GM23338 (cell line): ENCODE data around the gene TBC1D10B. TPM values are rescaled to one million over a fixed set of nuclear protein-coding genes. Genes with fewer than 3 reads are reported as not detected.

ENCODE experiments used
- ATAC-seq: fragments of 200-7000 bp; cut with Tn5 transposase; 3 replicates; pipeline ENCODE4 v1.9.1; 2020
- DNase-seq: peaks from one replicate; pipeline ENCODE4 v3.0.0-alpha.2; 2015; ENCODE audit warnings: low spot score
- H2AFZ ChIP-seq: fragments of 200-600 bp; sonication (generic); 2 replicates; pipeline ENCODE4 v1.8.0; 2016; ENCODE audit warnings: antibody characterized with exemption, mild to moderate bottlenecking, moderate library complexity
- H3F3A ChIP-seq: fragments of 200-600 bp; sonication (generic); replicated peaks from 2 replicates; pipeline ENCODE4 v1.8.0; 2017; ENCODE audit warnings: antibody characterized with exemption, mixed run types, low read depth
- H3K27ac ChIP-seq: fragments of 200-600 bp; sonication (generic); 2 replicates; pipeline ENCODE4 v1.6.1; 2016; ENCODE audit warnings: low read depth
- H3K27me3 ChIP-seq: fragments of 200-600 bp; sonication (generic); 2 replicates; pipeline ENCODE4 v1.8.0; 2016; ENCODE audit warnings: mild to moderate bottlenecking, mixed run types, moderate library complexity; ENCODE audit not compliant: insufficient read depth
- H3K36me3 ChIP-seq: fragments of 200-600 bp; sonication (generic); 2 replicates; pipeline ENCODE4 v1.8.0; 2016; ENCODE audit warnings: mild to moderate bottlenecking; ENCODE audit not compliant: insufficient read depth
- H3K4me1 ChIP-seq: fragments of 200-600 bp; sonication (generic); 2 replicates; pipeline ENCODE4 v1.8.0; 2016; ENCODE audit warnings: mild to moderate bottlenecking, moderate library complexity; ENCODE audit not compliant: insufficient read depth
- H3K4me2 ChIP-seq: fragments of 200-600 bp; sonication (generic); 2 replicates; pipeline ENCODE4 v1.7.1; 2017; ENCODE audit warnings: mixed run types
- H3K4me3 ChIP-seq: fragments of 200-600 bp; sonication (generic); 2 replicates; pipeline ENCODE4 v1.6.1; 2016; ENCODE audit warnings: mixed run types
- H3K79me2 ChIP-seq: fragments of 200-600 bp; sonication (generic); replicated peaks from 2 replicates; pipeline ENCODE4 v1.8.0; 2017; ENCODE audit warnings: mild to moderate bottlenecking; ENCODE audit not compliant: insufficient read depth
- H3K9me2 ChIP-seq: fragments of 200-600 bp; sonication (generic); 2 replicates; pipeline ENCODE4 v1.8.0; 2017; ENCODE audit not compliant: insufficient read depth
- H4K20me1 ChIP-seq: fragments of 200-600 bp; sonication (generic); replicated peaks from 2 replicates; pipeline ENCODE4 v1.8.0; 2017; ENCODE audit warnings: mild to moderate bottlenecking; ENCODE audit not compliant: insufficient read depth
- H3K27ac Mint-ChIP-seq: 2 replicates; pipeline ENCODE4 v1.8.0; 2020; ENCODE audit warnings: inconsistent platforms, mild to moderate bottlenecking, moderate library complexity, mixed read lengths
- H3K27me3 Mint-ChIP-seq: 3 replicates; pipeline ENCODE4 v1.8.0; 2022; ENCODE audit warnings: low read depth, mild to moderate bottlenecking, moderate library complexity, mixed read lengths, inconsistent platforms; ENCODE audit not compliant: insufficient read depth, poor library complexity
- H3K36me3 Mint-ChIP-seq: 3 replicates; pipeline ENCODE4 v1.8.0; 2021; ENCODE audit warnings: low read depth, mild to moderate bottlenecking, inconsistent platforms, moderate library complexity, mixed read lengths
- H3K4me1 Mint-ChIP-seq: 3 replicates; pipeline ENCODE4 v1.8.0; 2020; ENCODE audit warnings: mild to moderate bottlenecking, inconsistent platforms, mixed read lengths
- H3K4me3 Mint-ChIP-seq: 3 replicates; pipeline ENCODE4 v1.8.0; 2021; ENCODE audit warnings: moderate library complexity, mild to moderate bottlenecking, inconsistent platforms, mixed read lengths
- H3K9me3 Mint-ChIP-seq: 3 replicates; pipeline ENCODE4 v1.8.0; 2020; ENCODE audit warnings: moderate library complexity, mild to moderate bottlenecking, inconsistent platforms, mixed read lengths
- CREB1 ChIP-seq: fragments of 250-450 bp; sonication (Bioruptor Pico); IDR thresholded peaks from 2 replicates; pipeline ENCODE4 v1.5.0; 2020; ENCODE audit warnings: low read depth, mild to moderate bottlenecking, moderate library complexity
- EZH2 ChIP-seq: fragments of 200-600 bp; sonication (generic); IDR thresholded peaks from one replicate; pipeline ENCODE4 v1.8.0; 2017; ENCODE audit warnings: antibody characterized with exemption, mild to moderate bottlenecking, low read depth; ENCODE audit not compliant: unreplicated experiment
- EZH2phosphoT487 ChIP-seq: fragments of 200-600 bp; sonication (generic); IDR thresholded peaks from one replicate; pipeline ENCODE4 v1.8.1; 2018; ENCODE audit warnings: antibody characterized with exemption; ENCODE audit not compliant: unreplicated experiment
- JUNB ChIP-seq: IDR thresholded peaks from one replicate; pipeline ENCODE4 v1.6.1; 2016; ENCODE audit warnings: antibody characterized with exemption; ENCODE audit not compliant: unreplicated experiment
- NANOG ChIP-seq: IDR thresholded peaks from 2 replicates; pipeline ENCODE4 v1.6.1; 2016; ENCODE audit warnings: antibody characterized with exemption, borderline replicate concordance
- POLR2AphosphoS5 ChIP-seq: IDR thresholded peaks from 2 replicates; pipeline ENCODE4 v1.6.1; 2016; ENCODE audit warnings: antibody characterized with exemption, low read depth
- STAT1 ChIP-seq: IDR thresholded peaks from one replicate; pipeline ENCODE4 v1.6.1; 2016; ENCODE audit warnings: antibody characterized with exemption; ENCODE audit not compliant: unreplicated experiment
- ZNF114 ChIP-seq: fragments of 250-450 bp; sonication (Bioruptor Pico); IDR thresholded peaks from 2 replicates; pipeline ENCODE4 v1.5.0; 2020; ENCODE audit warnings: mild to moderate bottlenecking, moderate library complexity
- ZNF331 ChIP-seq: fragments of 250-450 bp; sonication (Bioruptor Pico); IDR thresholded peaks from 2 replicates; pipeline ENCODE4 v1.5.0; 2020; ENCODE audit warnings: low read depth, mild to moderate bottlenecking, moderate library complexity
- polyA plus RNA-seq: library from polyadenylated mRNA; unstranded; fragments of >200 nt; fragmentation: Nextera tagmentation; extraction: Ambion mirVana; gene quantifications from 2 replicates; pipeline ENCODE4 v1.2.1, GENCODE V29; 2016
- total RNA-seq: library from RNA; depleted of rRNA; stranded (reverse); fragments of >200 nt; shearing (Covaris generic); gene quantifications from 2 replicates; pipeline ENCODE4 v1.2.3, GENCODE V29; 2014
- TF ChIP-seq, protein P1 (sequence below), 2 experiments: fragments of 200-600 bp in 1 of 2; sonication (generic) in 1 of 2; conservative IDR thresholded peaks; 2 replicates each; pipeline versions ENCODE4 v1.5.1 to v1.6.1; 2016 to 2017; ENCODE audit warnings: antibody characterized with exemption in 2 of 2, low read depth in 2 of 2, mild to moderate bottlenecking in 2 of 2, moderate library complexity in 1 of 2
- TF ChIP-seq, protein P2 (sequence below): IDR thresholded peaks from one replicate; pipeline ENCODE4 v1.6.1; 2018; ENCODE audit warnings: antibody characterized with exemption; ENCODE audit not compliant: unreplicated experiment
- TF ChIP-seq, protein P3 (sequence below): fragments of 250-450 bp; sonication (Bioruptor Pico); IDR thresholded peaks from 2 replicates; pipeline ENCODE4 v1.5.0; 2020; ENCODE audit warnings: mild to moderate bottlenecking, moderate library complexity
- TF ChIP-seq, protein P4 (sequence below): IDR thresholded peaks from 2 replicates; pipeline ENCODE4 v1.6.1; 2016; ENCODE audit warnings: antibody characterized with exemption

The TBC1D10B gene
- total and polyA plus RNA-seq, 2 experiments from 2014 or later: 13.3 to 30.8 TPM

DNA sequence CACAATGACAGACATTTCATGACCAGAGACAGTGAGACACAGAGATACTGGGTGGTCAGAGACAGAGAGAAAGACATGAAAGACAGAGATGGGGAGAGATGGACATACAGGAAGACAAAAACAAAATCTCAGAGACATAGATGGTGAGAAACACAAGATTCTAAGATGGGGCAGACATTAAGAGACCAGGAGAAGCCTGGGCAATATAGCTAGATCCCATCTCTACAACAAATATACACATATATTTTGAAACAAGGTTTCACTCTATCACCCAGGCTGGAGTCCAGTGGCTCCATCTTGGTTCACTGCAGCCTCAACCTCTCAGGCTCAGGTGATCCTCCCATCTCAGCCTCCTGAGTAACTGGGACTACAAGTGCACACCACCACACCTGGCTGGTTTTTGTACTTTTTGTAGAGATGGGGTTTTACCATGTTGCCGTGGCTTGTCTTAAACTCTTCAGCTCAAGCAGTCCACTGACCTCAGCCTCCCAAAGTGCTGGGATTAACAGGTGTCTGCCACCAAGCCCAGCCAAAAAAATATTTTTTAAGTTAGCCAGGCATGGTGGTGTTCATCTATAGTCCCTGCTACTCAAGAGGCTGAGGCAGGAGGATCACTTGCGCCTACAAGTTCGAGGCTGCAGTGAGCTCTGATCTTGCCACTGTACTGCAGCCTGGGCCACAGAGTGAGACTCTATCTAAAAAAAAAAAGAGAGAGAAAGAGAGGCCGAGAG is 9.9 kb upstream of the TBC1D10B start:
- H3K4me2 ChIP-seq: no peak overlapping the region
- no peaks in the 10 kb centered on the region; the same call in none of the 3 replicates for H3K9me3 Mint-ChIP-seq

More for the DNA sequence above, 9.9 kb upstream of the TBC1D10B start:
- Histone ChIP-seq H3K27ac (no peak overlapping the region), H3K4me3 (peak overlapping the region; percentile 94; the same call in 1 of the 2 replicates), H3K36me3 (no peaks in the 10 kb centered on the region), H3K27me3 (no peaks in the 10 kb centered on the region), H3F3A (peaks cover 24% of the 10 kb centered on the region), H4K20me1 (no peaks in the 10 kb centered on the region), H3K79me2 (0 out of 2 replicates have a peak, but pooled peaks cover 4% of the 10 kb centered on the region), H2AFZ (no peak overlapping the region), H3K9me2 (no peaks in the 10 kb centered on the region), H3K4me1 (peaks cover 11% of the 10 kb centered on the region)
- peaks cover 28% of the 10 kb centered on the region for H3K27me3 Mint-ChIP-seq
- no peak for DNase-seq
- TF ChIP-seq NANOG (no peak), ZNF331 (CRISPR knock-in tag) (no peak), CREB1 (no peak), STAT1 (no peak), EZH2 (no peak), JUNB (no peak), ZNF114 (CRISPR knock-in tag) (no peak), POLR2AphosphoS5 (no peak), EZH2phosphoT487 (no peak)
- TF ChIP-seq, protein P1, sequence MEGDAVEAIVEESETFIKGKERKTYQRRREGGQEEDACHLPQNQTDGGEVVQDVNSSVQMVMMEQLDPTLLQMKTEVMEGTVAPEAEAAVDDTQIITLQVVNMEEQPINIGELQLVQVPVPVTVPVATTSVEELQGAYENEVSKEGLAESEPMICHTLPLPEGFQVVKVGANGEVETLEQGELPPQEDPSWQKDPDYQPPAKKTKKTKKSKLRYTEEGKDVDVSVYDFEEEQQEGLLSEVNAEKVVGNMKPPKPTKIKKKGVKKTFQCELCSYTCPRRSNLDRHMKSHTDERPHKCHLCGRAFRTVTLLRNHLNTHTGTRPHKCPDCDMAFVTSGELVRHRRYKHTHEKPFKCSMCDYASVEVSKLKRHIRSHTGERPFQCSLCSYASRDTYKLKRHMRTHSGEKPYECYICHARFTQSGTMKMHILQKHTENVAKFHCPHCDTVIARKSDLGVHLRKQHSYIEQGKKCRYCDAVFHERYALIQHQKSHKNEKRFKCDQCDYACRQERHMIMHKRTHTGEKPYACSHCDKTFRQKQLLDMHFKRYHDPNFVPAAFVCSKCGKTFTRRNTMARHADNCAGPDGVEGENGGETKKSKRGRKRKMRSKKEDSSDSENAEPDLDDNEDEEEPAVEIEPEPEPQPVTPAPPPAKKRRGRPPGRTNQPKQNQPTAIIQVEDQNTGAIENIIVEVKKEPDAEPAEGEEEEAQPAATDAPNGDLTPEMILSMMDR (conservative IDR thresholded peaks at IDR 0.05; ENCODE audit: low read depth in 2 of 2): no peak
- TF ChIP-seq, protein P2, sequence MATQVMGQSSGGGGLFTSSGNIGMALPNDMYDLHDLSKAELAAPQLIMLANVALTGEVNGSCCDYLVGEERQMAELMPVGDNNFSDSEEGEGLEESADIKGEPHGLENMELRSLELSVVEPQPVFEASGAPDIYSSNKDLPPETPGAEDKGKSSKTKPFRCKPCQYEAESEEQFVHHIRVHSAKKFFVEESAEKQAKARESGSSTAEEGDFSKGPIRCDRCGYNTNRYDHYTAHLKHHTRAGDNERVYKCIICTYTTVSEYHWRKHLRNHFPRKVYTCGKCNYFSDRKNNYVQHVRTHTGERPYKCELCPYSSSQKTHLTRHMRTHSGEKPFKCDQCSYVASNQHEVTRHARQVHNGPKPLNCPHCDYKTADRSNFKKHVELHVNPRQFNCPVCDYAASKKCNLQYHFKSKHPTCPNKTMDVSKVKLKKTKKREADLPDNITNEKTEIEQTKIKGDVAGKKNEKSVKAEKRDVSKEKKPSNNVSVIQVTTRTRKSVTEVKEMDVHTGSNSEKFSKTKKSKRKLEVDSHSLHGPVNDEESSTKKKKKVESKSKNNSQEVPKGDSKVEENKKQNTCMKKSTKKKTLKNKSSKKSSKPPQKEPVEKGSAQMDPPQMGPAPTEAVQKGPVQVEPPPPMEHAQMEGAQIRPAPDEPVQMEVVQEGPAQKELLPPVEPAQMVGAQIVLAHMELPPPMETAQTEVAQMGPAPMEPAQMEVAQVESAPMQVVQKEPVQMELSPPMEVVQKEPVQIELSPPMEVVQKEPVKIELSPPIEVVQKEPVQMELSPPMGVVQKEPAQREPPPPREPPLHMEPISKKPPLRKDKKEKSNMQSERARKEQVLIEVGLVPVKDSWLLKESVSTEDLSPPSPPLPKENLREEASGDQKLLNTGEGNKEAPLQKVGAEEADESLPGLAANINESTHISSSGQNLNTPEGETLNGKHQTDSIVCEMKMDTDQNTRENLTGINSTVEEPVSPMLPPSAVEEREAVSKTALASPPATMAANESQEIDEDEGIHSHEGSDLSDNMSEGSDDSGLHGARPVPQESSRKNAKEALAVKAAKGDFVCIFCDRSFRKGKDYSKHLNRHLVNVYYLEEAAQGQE: no peak
- TF ChIP-seq, protein P3, sequence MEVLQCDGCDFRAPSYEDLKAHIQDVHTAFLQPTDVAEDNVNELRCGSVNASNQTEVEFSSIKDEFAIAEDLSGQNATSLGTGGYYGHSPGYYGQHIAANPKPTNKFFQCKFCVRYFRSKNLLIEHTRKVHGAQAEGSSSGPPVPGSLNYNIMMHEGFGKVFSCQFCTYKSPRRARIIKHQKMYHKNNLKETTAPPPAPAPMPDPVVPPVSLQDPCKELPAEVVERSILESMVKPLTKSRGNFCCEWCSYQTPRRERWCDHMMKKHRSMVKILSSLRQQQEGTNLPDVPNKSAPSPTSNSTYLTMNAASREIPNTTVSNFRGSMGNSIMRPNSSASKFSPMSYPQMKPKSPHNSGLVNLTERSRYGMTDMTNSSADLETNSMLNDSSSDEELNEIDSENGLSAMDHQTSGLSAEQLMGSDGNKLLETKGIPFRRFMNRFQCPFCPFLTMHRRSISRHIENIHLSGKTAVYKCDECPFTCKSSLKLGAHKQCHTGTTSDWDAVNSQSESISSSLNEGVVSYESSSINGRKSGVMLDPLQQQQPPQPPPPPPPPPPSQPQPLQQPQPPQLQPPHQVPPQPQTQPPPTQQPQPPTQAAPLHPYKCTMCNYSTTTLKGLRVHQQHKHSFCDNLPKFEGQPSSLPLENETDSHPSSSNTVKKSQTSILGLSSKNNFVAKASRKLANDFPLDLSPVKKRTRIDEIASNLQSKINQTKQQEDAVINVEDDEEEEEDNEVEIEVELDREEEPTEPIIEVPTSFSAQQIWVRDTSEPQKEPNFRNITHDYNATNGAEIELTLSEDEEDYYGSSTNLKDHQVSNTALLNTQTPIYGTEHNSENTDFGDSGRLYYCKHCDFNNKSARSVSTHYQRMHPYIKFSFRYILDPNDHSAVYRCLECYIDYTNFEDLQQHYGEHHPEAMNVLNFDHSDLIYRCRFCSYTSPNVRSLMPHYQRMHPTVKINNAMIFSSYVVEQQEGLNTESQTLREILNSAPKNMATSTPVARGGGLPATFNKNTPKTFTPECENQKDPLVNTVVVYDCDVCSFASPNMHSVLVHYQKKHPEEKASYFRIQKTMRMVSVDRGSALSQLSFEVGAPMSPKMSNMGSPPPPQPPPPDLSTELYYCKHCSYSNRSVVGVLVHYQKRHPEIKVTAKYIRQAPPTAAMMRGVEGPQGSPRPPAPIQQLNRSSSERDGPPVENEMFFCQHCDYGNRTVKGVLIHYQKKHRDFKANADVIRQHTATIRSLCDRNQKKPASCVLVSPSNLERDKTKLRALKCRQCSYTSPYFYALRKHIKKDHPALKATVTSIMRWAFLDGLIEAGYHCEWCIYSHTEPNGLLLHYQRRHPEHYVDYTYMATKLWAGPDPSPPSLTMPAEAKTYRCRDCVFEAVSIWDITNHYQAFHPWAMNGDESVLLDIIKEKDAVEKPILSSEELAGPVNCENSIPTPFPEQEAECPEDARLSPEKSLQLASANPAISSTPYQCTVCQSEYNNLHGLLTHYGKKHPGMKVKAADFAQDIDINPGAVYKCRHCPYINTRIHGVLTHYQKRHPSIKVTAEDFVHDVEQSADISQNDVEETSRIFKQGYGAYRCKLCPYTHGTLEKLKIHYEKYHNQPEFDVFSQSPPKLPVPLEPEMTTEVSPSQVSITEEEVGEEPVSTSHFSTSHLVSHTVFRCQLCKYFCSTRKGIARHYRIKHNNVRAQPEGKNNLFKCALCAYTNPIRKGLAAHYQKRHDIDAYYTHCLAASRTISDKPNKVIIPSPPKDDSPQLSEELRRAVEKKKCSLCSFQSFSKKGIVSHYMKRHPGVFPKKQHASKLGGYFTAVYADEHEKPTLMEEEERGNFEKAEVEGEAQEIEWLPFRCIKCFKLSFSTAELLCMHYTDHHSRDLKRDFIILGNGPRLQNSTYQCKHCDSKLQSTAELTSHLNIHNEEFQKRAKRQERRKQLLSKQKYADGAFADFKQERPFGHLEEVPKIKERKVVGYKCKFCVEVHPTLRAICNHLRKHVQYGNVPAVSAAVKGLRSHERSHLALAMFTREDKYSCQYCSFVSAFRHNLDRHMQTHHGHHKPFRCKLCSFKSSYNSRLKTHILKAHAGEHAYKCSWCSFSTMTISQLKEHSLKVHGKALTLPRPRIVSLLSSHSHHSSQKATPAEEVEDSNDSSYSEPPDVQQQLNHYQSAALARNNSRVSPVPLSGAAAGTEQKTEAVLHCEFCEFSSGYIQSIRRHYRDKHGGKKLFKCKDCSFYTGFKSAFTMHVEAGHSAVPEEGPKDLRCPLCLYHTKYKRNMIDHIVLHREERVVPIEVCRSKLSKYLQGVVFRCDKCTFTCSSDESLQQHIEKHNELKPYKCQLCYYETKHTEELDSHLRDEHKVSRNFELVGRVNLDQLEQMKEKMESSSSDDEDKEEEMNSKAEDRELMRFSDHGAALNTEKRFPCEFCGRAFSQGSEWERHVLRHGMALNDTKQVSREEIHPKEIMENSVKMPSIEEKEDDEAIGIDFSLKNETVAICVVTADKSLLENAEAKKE (CRISPR knock-in tag): no peak
- TF ChIP-seq, protein P4, sequence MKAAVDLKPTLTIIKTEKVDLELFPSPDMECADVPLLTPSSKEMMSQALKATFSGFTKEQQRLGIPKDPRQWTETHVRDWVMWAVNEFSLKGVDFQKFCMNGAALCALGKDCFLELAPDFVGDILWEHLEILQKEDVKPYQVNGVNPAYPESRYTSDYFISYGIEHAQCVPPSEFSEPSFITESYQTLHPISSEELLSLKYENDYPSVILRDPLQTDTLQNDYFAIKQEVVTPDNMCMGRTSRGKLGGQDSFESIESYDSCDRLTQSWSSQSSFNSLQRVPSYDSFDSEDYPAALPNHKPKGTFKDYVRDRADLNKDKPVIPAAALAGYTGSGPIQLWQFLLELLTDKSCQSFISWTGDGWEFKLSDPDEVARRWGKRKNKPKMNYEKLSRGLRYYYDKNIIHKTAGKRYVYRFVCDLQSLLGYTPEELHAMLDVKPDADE: no peak
- H3K36me3 Mint-ChIP-seq: peaks cover 3% of the 10 kb centered on the region; the same call in 2 of the 3 replicates
- ATAC-seq: no peak
- no peak overlapping the region for H3K27ac Mint-ChIP-seq
- H3K4me3 Mint-ChIP-seq: peak overlapping the region; percentile 93
- H3K4me1 Mint-ChIP-seq: peaks cover 24% of the 10 kb centered on the region
